Breast epithelium (tissue), 4 donors: ENCODE data around the gene TAS1R3. TPM values are rescaled to one million over a fixed set of nuclear protein-coding genes. Genes with fewer than 3 reads are reported as not detected.
"Not testable (repeated sequence)": the region's sequence is repeated elsewhere in the genome, so short reads cannot be mapped to it uniquely, and the experiment has no call there.

Source experiments
- DNase-seq, 2 donors: peaks; one replicate each; pipeline ENCODE4 v3.0.0-alpha.2; 2019; ENCODE audit warnings: low spot score in 2 of 2
- H3K27ac ChIP-seq, 2 donors: fragments of 200-600 bp; sonication (generic) in 1 of 2; one replicate each; pipeline ENCODE4 v1.5.1; 2016 to 2019; ENCODE audit warnings: mild to moderate bottlenecking in 1 of 2
- H3K27me3 ChIP-seq, 2 donors: fragments of 200-600 bp; sonication (generic) in 1 of 2; one replicate each; pipeline versions ENCODE4 v1.5.1 to v1.6.0; 2017 to 2019; ENCODE audit warnings: control low read depth in 1 of 2, mild to moderate bottlenecking in 1 of 2
- H3K36me3 ChIP-seq: fragments of 200-600 bp; one replicate; pipeline ENCODE4 v1.5.1; 2019
- H3K4me1 ChIP-seq, 2 donors: fragments of 200-600 bp; sonication (generic); one replicate each; pipeline ENCODE4 v1.5.1; 2016 to 2019; ENCODE audit warnings: control low read depth in 1 of 2
- H3K4me3 ChIP-seq, 3 donors: fragments of 200-600 bp; sonication (generic); 1 replicate in 2 of 3; 2 replicates in 1 of 3; pipeline ENCODE4 v1.5.1; 2016 to 2019; ENCODE audit warnings: mild to moderate bottlenecking in 3 of 3, moderate library complexity in 2 of 3
- H3K9me3 ChIP-seq, 2 donors: fragments of 200-600 bp; sonication (generic) in 1 of 2; one replicate each; pipeline ENCODE4 v1.5.1; 2016 to 2019; ENCODE audit warnings: control low read depth in 1 of 2
- POLR2A ChIP-seq: fragments of 450-650 bp; IDR thresholded peaks from one replicate; pipeline ENCODE4 v1.6.1; 2016; ENCODE audit warnings: antibody characterized with exemption, mild to moderate bottlenecking, moderate library complexity
- POLR2AphosphoS5 ChIP-seq, 3 donors: sonication (generic); formaldehyde crosslinking; IDR thresholded peaks; one replicate each; pipeline ENCODE4 v1.6.1; 2017; ENCODE audit warnings: antibody characterized with exemption in 3 of 3
- intact Hi-C: fragments of 100-400 bp; cut with DNase I; formaldehyde crosslinking; loops from one replicate; pipeline ENCODE4 v1.15.1; 2023; ENCODE audit warnings: low total_unique reads
- total RNA-seq, 3 donors: library from RNA; depleted of rRNA; stranded (reverse); fragments of >200 nt; gene quantifications; one replicate each; pipeline ENCODE4 v1.1.0, GENCODE V29; 2016
- TF ChIP-seq, protein P1 (sequence below), 3 donors: fragments of 450-650 bp; IDR thresholded peaks; one replicate each; pipeline ENCODE4 v1.5.1; 2016 to 2017; ENCODE audit warnings: antibody characterized with exemption in 3 of 3, mild to moderate bottlenecking in 3 of 3, moderate library complexity in 3 of 3

TAS1R3 gene
- total RNA-seq, 3 donors from 2014 or later, result 0.16 to 0.33 TPM; not detected in 1

DNA sequence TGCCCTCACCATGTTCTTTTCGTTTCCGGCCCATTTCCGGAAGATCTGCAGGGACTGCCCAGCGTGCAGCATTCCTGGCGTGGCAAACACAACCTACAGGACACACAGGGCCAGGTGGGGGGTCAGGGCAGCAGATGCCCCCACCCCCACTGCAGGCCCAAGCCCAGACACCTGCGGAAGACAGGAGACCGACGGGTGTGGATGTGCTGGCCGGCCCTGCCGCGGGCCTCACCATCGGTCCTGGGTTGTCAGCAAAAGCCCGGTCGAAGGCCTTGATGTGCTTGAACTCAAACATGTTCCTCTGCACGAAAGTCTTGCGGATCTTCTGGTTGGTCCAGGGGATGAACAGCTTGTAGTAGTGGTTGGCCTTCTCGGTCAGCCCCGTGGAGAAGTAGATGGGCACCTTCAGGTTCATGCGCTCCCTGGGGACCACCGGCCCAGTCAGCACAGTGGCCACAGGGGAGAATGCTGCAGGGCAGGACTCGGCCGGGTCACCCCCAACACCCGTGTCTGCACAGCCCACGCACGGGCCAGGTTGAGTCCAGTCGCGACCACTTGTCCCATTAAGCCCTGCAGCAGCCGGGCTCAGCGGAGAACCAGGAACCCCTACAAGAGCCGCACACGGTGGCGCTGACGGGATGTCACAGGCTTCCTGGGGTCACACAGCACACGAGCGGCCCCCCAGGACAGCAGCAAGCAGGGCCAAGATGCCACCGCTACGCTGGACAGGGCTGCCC, 17.4 kb upstream of the TAS1R3 start:
- H3K9me3 ChIP-seq, result no peaks in the 10 kb centered on the region
- H3K27ac ChIP-seq, result no peak overlapping the region
- no peak for TF ChIP-seq POLR2AphosphoS5 (IDR thresholded peaks at IDR 0.05)
- TF ChIP-seq, protein P1, sequence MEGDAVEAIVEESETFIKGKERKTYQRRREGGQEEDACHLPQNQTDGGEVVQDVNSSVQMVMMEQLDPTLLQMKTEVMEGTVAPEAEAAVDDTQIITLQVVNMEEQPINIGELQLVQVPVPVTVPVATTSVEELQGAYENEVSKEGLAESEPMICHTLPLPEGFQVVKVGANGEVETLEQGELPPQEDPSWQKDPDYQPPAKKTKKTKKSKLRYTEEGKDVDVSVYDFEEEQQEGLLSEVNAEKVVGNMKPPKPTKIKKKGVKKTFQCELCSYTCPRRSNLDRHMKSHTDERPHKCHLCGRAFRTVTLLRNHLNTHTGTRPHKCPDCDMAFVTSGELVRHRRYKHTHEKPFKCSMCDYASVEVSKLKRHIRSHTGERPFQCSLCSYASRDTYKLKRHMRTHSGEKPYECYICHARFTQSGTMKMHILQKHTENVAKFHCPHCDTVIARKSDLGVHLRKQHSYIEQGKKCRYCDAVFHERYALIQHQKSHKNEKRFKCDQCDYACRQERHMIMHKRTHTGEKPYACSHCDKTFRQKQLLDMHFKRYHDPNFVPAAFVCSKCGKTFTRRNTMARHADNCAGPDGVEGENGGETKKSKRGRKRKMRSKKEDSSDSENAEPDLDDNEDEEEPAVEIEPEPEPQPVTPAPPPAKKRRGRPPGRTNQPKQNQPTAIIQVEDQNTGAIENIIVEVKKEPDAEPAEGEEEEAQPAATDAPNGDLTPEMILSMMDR (IDR thresholded peaks at IDR 0.05), result no peak
- no peak for TF ChIP-seq POLR2A
- no peaks in the 10 kb centered on the region for H3K27me3 ChIP-seq
- peaks cover 5% of the 10 kb centered on the region for H3K36me3 ChIP-seq
- H3K4me1 ChIP-seq, result peaks cover 3 to 18% of the 10 kb centered on the region in 2 donors
- DNase-seq, result no peak
- intact Hi-C loops, result no loop called here
- no peak overlapping the region for H3K4me3 ChIP-seq

DNA sequence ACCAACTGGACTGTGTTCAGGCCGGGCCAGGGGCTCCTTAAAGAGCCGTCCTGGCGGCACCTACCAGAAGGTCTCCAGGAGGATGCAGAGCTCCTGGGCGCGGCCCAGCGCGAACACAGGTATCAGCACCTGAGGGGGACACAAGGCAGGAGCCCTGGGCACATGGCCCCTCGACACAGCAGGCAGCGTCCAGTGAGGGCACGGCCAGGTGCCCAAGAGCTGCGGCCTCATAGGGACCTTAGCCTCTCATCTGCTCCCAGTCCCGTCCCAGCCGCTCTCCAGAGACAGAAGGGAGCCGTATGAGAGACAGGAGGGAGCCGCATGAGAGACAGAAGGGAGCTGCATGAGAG, 16.9 kb upstream of the TAS1R3 start:
- H3K27me3 ChIP-seq, result no peaks in the 10 kb centered on the region
- intact Hi-C loops, result no loop called here
- H3K4me1 ChIP-seq, result peaks cover 2 to 18% of the 10 kb centered on the region in 2 donors
- H3K36me3 ChIP-seq, result peaks cover 5% of the 10 kb centered on the region
- no peak overlapping the region for H3K27ac ChIP-seq
- no peaks in the 10 kb centered on the region for H3K9me3 ChIP-seq
- TF ChIP-seq, protein P1 (IDR thresholded peaks at IDR 0.05), result no peak
- TF ChIP-seq POLR2AphosphoS5 (IDR thresholded peaks at IDR 0.05), result no peak
- TF ChIP-seq POLR2A, result no peak
- no peak overlapping the region for H3K4me3 ChIP-seq
- no peak for DNase-seq

DNA sequence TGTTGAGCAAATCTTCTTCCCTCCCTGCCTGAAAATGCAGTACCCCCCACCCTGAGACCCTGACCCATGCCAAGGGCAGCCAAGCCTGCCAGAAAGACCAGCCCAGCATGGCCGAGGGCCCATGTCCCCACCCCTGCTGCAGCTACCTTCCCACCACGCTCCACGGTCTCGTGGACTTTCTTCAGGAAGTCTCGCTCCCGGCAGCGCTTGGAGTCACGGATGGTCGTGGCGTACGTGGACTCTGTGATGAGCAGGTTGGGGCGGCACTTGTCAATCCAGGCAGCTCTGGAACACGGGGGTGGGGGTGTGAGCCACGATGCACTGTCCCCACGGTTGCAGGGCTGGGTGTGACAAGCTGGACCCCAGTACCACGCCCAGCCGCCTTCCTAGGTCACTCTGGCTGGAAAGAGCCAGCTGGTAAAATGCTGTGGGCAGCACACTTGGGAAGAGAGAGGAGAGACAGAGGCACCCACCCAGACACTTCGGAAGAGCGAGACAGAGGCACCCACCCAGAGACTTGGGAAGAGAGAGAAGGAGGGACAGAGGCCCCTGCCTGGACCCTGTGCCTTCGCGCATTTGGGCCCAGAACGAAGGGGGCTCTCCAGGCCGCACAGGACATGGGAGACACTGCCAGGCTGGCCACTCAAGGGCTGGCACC, 16.3 kb upstream of the TAS1R3 start:
- no peaks in the 10 kb centered on the region for H3K27me3 ChIP-seq
- intact Hi-C loops, result no loop called here
- peaks cover 5% of the 10 kb centered on the region for H3K36me3 ChIP-seq
- H3K4me3 ChIP-seq, result no peak overlapping the region
- DNase-seq, result no peak
- no peaks in the 10 kb centered on the region for H3K9me3 ChIP-seq
- peaks cover 0 to 14% of the 10 kb centered on the region in 2 donors for H3K4me1 ChIP-seq
- no peak overlapping the region for H3K27ac ChIP-seq
- TF ChIP-seq, protein P1 (IDR thresholded peaks at IDR 0.05), result no peak
- TF ChIP-seq POLR2A, result no peak
- no peak for TF ChIP-seq POLR2AphosphoS5 (IDR thresholded peaks at IDR 0.05)

DNA sequence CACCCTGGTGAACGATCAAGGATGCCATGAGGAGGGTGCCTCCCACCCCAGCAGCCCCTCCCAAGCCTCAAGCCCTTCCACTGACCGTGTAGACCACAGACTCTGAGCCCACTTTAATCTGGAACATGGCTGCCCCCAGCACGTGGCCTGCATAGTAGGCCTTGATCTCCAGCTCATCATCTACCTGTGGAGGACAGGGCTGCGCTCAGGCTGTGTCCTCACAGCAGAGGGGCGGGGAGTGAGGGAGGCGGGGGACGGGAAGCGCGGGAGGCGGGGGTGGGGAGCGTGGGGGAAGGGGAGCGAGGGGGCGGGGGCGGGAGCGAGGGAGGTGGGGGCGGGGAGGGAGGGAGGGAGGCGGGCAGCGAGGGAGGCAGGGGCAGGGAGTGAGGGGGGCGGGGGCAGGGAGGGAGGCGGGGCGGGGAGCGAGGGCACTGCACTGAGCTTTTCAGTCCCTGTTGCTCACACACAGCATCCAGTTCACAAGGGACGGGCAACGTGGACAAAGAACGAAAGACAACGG, 15.6 kb upstream of the TAS1R3 start:
- H3K27me3 ChIP-seq, result no peaks in the 10 kb centered on the region
- H3K27ac ChIP-seq, result no peak overlapping the region
- no peak overlapping the region for H3K4me3 ChIP-seq
- intact Hi-C loops, result no loop called here
- TF ChIP-seq, protein P1 (IDR thresholded peaks at IDR 0.05), result no peak
- TF ChIP-seq POLR2A (no peak), POLR2AphosphoS5 (IDR thresholded peaks at IDR 0.05) (no peak)
- H3K4me1 ChIP-seq, result peaks cover 0 to 10% of the 10 kb centered on the region in 2 donors
- H3K9me3 ChIP-seq, result no peaks in the 10 kb centered on the region
- no peak for DNase-seq
- peaks cover 5% of the 10 kb centered on the region for H3K36me3 ChIP-seq

DNA sequence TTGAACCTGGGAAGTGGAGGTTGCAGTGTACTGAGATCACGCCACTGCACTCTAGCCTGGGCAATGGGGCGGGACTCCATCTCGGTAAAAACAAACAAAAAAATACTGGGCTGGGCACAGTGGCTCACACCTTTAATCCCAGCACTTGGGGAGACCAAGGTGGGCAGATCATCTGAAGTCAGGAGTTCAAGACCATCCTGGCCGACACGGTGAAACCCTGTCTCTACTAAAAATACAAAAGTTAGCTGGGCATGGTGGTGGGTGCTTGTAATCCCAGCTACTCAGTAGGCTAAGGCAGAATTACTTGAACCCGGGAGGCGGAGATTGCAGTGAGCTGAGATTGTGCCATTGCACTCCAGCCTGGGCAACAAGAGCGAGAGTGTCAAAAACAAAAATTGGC, 14.9 kb upstream of the TAS1R3 start:
- H3K4me3 ChIP-seq, H3K27me3 ChIP-seq, intact Hi-C loops, DNase-seq, H3K36me3 ChIP-seq, H3K27ac ChIP-seq, H3K4me1 ChIP-seq, H3K9me3 ChIP-seq: not testable (repeated sequence)
